ENCODE results near the gene NUP43.

GRCh38 chr6:149782337-149782736, 36.0 kb upstream of the NUP43 start:
- TF ChIP-seq EZH2 (IDR thresholded peaks at IDR 0.05) (no peak), POLR2AphosphoS5 (IDR thresholded peaks at IDR 0.05; ENCODE audit: borderline replicate concordance, low read depth, low read length) (no peak)

All from SK-N-MC (cell line).